H1 (cell line): ENCODE results near the gene ZBTB7B. TPM values are rescaled to one million over a fixed set of nuclear protein-coding genes. Genes with fewer than 3 reads are reported as not detected.

Experiments used
- KDM5A ChIP-seq: fragments of 200-600 bp; IDR thresholded peaks from 2 replicates; pipeline ENCODE4 v1.7.1; 2012; ENCODE audit warnings: mild to moderate bottlenecking, low read length, inconsistent platforms, mixed read lengths
- SP1 ChIP-seq: IDR thresholded peaks from 2 replicates; pipeline ENCODE4 v1.6.1; 2011; ENCODE audit warnings: low read depth, low read length
- polyA plus RNA-seq, 7 experiments: library from polyadenylated mRNA; depleted of rRNA in 3 of 7; stranded (reverse) in 5 of 7; unstranded in 2 of 7; fragments of >200 nt in 5 of 7; fragments of 200-250 nt in 2 of 7; gene quantifications; 1 replicate in 5 of 7; 2 replicates in 1 of 7; 4 replicates in 1 of 7; pipeline versions ENCODE4 v1.2.1 to v1.2.3, GENCODE V29; 2011 to 2013; ENCODE audit warnings: missing spikeins in 2 of 7, mixed read lengths in 2 of 7
- total RNA-seq: library from RNA; stranded (reverse); fragmentation: NEBNext Ultra II Directional; extraction: Animal tissue kit (Norgen Biotek cat#: 25700); gene quantifications from 2 replicates; pipeline ENCODE4 v1.2.1, GENCODE V29; 2021
- TF ChIP-seq, protein P1 (sequence below): IDR thresholded peaks from 2 replicates; pipeline ENCODE4 v1.6.1; 2012; ENCODE audit warnings: inconsistent platforms

Gene ZBTB7B
- total and polyA plus RNA-seq, 2 of the 8 experiments (the other 6 are each of a cell fraction or from before 2014, with no cell fraction given), result 24.5 to 36.9 TPM

DNA sequence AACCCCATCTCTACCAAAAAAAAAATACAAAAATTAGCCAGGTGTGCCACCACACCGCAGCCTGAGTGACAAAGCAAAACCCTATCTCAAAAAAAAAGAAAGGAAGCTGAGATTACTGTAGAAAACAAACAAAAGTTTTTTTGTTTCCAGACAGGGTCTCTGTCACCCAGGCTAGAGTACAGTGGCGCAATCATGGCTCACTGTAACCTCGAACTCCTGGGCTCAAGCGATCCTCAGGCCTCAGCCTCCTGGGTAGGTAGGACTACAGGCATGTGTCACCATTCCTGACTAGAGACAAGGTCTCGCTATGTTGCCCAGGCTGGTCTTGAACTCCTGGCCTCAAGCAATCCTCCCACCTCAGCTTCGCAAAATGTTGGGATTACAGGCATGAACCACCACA is 38.2 kb upstream of the ZBTB7B start (continued):
- TF ChIP-seq, protein P1, sequence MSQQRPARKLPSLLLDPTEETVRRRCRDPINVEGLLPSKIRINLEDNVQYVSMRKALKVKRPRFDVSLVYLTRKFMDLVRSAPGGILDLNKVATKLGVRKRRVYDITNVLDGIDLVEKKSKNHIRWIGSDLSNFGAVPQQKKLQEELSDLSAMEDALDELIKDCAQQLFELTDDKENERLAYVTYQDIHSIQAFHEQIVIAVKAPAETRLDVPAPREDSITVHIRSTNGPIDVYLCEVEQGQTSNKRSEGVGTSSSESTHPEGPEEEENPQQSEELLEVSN, result no peak
- TF ChIP-seq SP1, result no peak
- TF ChIP-seq KDM5A, result no peak
- TF ChIP-seq, all 59 proteins: peak for 0
